Naive B cell (primary cell): ENCODE data around the gene MTA1. TPM values are rescaled to one million over a fixed set of nuclear protein-coding genes. Genes with fewer than 3 reads are reported as not detected.

Experiments
- ATAC-seq, 2 donors: fragments of 150-1000 bp; cut with Tn5 transposase; 2 replicates each; pipeline ENCODE4 v1.10.0; 2021; ENCODE audit warnings: low read depth in 2 of 2, mild to moderate bottlenecking in 2 of 2, moderate library complexity in 2 of 2
- DNase-seq: peaks from one replicate; pipeline ENCODE4 v3.0.0; 2022
- H3K27ac Mint-ChIP-seq, 6 donors: one replicate each; pipeline ENCODE4 v1.8.0; 2020 to 2022; ENCODE audit warnings: mild to moderate bottlenecking in 6 of 6, mixed read lengths in 6 of 6, moderate library complexity in 5 of 6, inconsistent platforms in 2 of 6
- H3K27me3 Mint-ChIP-seq, 3 donors: one replicate each; pipeline ENCODE4 v1.8.0; 2021 to 2022; ENCODE audit warnings: mixed read lengths in 3 of 3, mild to moderate bottlenecking in 1 of 3
- H3K36me3 Mint-ChIP-seq, 2 donors: one replicate each; pipeline ENCODE4 v1.8.0; 2020 to 2022; ENCODE audit warnings: mixed read lengths in 2 of 2, inconsistent platforms in 1 of 2, mild to moderate bottlenecking in 1 of 2
- H3K4me1 Mint-ChIP-seq, 3 donors: one replicate each; pipeline ENCODE4 v1.8.0; 2020 to 2022; ENCODE audit warnings: mixed read lengths in 3 of 3, inconsistent platforms in 1 of 3, mild to moderate bottlenecking in 1 of 3, moderate library complexity in 1 of 3
- H3K4me3 Mint-ChIP-seq, 8 donors: one replicate each; pipeline ENCODE4 v1.8.0; 2020 to 2022; ENCODE audit warnings: mild to moderate bottlenecking in 8 of 8, mixed read lengths in 8 of 8, moderate library complexity in 8 of 8, inconsistent platforms in 2 of 8
- H3K9me3 Mint-ChIP-seq, 7 donors: one replicate each; pipeline ENCODE4 v1.8.0; 2020 to 2022; ENCODE audit warnings: mixed read lengths in 7 of 7, mild to moderate bottlenecking in 5 of 7, inconsistent platforms in 2 of 7, moderate library complexity in 1 of 7
- polyA plus RNA-seq, 6 donors: library from polyadenylated mRNA; unstranded; fragments of 300-500 nt; fragmentation: Illumina TruSeq; gene quantifications; one replicate each; pipeline ENCODE4 v1.2.3, GENCODE V29; 2021; ENCODE audit warnings: low read depth in 6 of 6

Gene MTA1
- polyA plus RNA-seq, 6 donors from 2014 or later: 3.3 to 6.3 (median 4.7) TPM

DNA sequence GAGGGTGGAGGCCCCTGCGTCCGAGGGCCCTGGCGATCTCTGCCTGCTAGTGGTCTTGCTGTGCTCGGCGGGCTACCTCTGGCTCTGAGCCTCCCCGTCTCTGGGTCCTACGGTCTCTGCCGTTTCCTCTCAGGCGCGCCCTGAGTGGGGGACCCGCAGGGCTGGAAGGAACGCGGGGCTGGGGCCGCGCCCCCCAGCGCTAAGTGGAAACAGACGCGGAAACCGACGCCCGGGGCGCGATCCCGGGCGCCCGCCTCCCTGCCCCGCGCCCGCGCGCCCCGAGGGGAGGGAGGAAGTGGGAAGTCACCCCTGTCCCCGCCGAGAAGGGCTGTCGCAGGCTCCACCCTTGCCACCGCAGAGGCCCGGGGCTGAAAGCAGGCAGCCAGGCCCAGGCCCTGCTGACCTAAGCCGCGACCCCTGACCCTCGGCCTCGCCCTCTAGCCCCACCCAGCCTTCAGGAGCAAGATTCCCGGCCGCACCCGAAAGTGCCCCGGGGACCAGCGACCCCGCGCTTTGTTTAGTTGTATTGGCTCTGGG, 67.9 kb downstream of the MTA1 start:
- peak overlapping the region; percentile 78 to 92 (median 84) for H3K4me3 Mint-ChIP-seq
- peak; percentile 84 for DNase-seq
- peaks cover 27 to 51% (median 30%) of the 10 kb centered on the region in 3 donors for H3K4me1 Mint-ChIP-seq
- H3K27ac Mint-ChIP-seq: peak overlapping the region; percentile 27 to 96 (median 94)
- peak; percentile 3 to 5 for ATAC-seq
- H3K27me3 Mint-ChIP-seq: no peaks in the 10 kb centered on the region
- H3K36me3 Mint-ChIP-seq: no peaks in the 10 kb centered on the region
- no peaks in the 10 kb centered on the region for H3K9me3 Mint-ChIP-seq

DNA sequence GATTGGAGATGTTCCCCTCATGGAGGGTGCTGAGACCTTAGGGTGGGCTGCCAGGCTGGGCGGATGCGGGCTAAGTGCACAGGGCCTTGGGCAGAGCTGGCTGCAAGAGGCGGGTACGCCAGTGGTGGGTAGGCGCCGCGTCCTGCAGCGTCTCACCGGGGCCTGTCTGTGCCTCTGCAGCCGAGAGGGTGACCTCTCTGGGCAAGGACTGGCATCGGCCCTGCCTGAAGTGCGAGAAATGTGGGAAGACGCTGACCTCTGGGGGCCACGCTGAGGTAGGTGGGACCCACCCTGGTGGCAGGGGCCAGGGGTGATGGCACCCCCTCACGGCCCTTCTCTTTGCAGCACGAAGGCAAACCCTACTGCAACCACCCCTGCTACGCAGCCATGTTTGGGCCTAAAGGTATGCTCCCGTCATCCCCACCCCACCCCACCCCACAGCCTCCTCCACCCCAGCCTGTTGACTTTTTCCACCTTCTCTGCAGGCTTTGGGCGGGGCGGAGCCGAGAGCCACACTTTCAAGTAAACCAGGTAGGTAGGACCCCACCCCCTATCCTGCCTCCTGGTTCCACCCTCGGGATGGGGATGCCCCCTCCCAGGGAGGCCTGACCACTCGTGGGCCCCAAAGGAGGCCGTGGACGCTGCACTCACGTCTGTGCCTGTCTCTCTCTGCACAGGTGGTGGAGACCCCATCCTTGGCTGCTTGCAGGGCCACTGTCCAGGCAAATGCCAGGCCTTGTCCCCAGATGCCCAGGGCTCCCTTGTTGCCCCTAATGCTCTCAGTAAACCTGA, 68.6 kb downstream of the MTA1 start:
- Mint-ChIP-seq H3K4me1 (peaks cover 27 to 49% (median 30%) of the 10 kb centered on the region in 3 donors), H3K4me3 (peak overlapping the region; percentile 78 to 92 (median 84)), H3K27ac (peak overlapping the region in 5 of 6 donors; percentile 49 to 96 (median 95)), H3K27me3 (no peaks in the 10 kb centered on the region), H3K9me3 (no peaks in the 10 kb centered on the region), H3K36me3 (no peaks in the 10 kb centered on the region)
- DNase-seq (no peak), ATAC-seq (no peak)

DNA sequence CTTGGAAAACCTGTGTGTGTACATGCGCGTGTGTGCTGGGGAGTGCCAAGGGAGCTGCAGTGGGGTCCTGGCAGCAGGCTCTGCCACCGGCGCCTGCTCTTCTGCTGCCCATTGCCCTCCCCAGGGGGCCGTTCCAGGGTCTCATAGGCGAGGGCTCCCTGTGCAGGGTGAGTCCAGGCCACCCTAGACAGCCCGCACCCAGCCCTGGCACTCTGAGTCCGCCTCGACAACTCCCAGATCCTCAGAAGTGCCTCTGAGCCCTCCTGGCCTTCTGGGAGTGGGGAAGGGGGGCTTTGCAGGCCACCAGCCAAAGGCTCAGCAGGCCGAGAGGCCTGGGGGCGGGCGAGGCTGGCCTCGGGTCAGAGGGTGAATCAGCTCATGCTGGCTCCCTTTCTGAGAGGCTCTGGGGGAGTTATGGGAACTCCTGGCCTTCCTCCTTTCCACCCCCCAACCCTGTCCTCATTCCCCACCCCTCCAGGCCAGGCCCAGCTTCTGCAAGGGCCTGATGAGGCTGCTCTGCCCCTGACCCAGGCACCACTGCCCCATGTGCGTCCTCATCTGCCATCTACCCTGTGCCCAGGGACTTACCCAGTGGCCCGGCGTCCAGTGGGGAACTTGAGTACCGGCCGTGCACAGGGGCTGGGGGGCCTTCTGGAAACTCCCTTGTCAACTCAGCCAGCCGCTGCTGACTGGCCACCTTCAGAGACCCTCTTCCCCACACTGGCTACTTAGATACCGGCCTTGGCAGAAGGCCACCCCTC, 69.3 kb downstream of the MTA1 start:
- Mint-ChIP-seq H3K36me3 (no peaks in the 10 kb centered on the region), H3K27ac (peak overlapping the region; percentile 96 to 99 (median 98)), H3K4me3 (peak overlapping the region; percentile 78 to 93 (median 86)), H3K27me3 (no peaks in the 10 kb centered on the region), H3K4me1 (peaks cover 27 to 48% (median 30%) of the 10 kb centered on the region in 3 donors), H3K9me3 (no peaks in the 10 kb centered on the region)
- ATAC-seq: no peak
- DNase-seq: no peak

DNA sequence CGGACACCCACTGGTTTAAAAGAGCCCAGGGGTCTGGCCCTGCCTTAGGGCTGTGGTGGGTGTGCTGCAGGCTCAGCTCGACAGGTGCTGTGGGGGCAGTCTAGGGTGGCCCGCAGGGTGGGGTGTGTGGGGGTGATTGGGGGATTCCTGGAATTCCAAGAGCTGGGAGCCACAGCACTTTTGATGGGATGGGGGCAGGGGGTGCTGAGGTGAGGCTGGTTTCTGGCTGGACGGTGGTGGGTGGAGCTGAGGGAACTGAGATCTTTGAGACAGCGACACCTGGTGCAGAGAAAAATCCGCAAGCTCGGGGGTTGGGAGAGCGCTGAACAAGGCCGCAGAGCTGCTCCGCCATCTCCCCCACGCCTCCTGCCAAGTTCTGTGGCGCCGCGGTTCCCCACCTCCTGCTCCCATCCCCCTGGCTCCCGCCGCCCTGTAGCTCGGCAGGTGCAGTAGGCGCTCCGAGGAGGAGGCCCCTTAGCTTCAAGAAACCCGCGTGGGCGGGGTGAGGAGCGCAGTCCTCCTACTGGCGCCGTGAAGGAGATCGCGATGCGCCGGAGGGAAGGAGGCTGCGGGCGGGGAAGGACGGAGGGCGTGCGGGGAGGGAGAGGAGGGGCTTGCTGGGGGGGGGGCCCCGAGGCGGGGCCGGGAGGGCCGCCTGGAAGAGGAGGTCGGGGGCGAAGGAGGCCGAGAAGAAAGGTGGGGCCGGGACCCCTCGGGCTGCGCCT, 70.1 kb downstream of the MTA1 start:
- ATAC-seq: peak; percentile 10 to 14
- Mint-ChIP-seq H3K36me3 (no peaks in the 10 kb centered on the region), H3K4me3 (peak overlapping the region; percentile 78 to 93 (median 86)), H3K9me3 (no peaks in the 10 kb centered on the region), H3K27ac (peak overlapping the region; percentile 96 to 99 (median 98)), H3K27me3 (no peaks in the 10 kb centered on the region), H3K4me1 (peaks cover 21 to 40% (median 23%) of the 10 kb centered on the region in 3 donors)
- peak; percentile 84 for DNase-seq

DNA sequence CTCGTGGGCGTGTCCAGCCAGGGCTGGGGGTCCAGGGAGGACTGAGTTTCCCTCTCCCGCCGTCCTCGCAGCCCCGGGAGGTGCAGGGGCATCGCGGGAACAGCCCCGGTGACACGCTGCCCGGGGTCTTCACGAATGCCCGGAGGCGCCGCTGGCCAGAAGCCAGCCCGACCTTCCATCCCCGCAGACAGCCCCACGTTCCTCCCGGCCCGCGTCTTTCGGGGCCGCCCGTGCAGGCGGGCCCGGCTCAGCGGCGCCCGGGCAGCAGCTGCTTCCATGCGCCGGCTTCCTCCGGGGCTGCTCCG, 70.6 kb downstream of the MTA1 start:
- H3K4me1 Mint-ChIP-seq: peaks cover 20 to 39% (median 23%) of the 10 kb centered on the region in 3 donors
- DNase-seq (no peak), ATAC-seq (peak; percentile 0)
- no peaks in the 10 kb centered on the region for H3K9me3 Mint-ChIP-seq
- H3K36me3 Mint-ChIP-seq: no peaks in the 10 kb centered on the region
- no peaks in the 10 kb centered on the region for H3K27me3 Mint-ChIP-seq
- peak overlapping the region in 5 of 8 donors; percentile 78 to 93 (median 86) for H3K4me3 Mint-ChIP-seq
- peak overlapping the region in 1 of 6 donors; percentile 96 for H3K27ac Mint-ChIP-seq

DNA sequence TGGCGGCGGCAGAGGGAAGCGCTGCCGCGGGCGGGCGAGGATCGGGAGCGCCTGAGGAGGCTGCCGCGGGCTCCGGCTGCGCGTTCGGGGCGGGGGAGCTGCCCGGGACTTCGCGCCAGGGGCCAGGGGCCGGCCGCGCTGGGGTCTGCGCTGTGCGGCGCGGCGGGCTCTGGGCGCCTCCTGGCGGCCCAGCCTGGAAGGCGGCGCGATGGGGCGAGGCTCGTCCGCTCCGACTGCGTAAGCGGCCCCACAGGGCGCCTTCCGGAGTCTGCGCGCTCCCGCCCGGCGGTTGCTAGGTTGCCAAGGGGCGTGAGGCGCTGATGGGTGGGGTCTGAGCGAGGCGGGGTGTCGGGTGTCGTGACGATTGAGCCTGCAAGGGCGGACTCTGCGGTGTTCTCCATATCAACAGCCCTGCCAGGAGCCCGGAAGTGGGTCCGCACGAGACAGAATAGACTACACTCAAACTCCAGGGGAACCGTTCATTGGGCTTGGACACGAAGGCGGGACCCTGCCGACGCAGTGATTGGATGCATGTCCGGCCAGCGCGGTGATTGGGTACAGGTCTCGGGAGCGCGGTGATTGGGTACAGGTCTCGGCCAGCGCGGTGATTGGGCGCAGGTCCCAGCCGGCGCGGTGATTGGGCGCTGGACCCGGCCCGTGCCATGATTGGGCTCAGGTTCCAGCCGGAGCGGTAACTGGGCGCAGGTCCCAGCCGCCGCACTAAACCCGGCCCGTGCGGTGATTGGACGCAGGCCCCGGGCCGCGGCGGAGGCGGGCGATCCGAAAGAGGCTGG, 71.1 kb downstream of the MTA1 start, which contains the start of gene TEDC1:
Gene TEDC1 (plus strand): TSS at position 675 of the 794 bp plus-strand sequence. CDS start 130 bp downstream, outside the sequence.
- Mint-ChIP-seq H3K36me3 (no peaks in the 10 kb centered on the region), H3K27ac (peak within 1 kb of the TSS; percentile 96 to 99 (median 98)), H3K4me1 (peaks cover 18 to 34% (median 20%) of the 10 kb centered on the region in 3 donors), H3K27me3 (no peaks in the 10 kb centered on the region), H3K4me3 (peak within 1 kb of the TSS; percentile 78 to 95 (median 92)), H3K9me3 (no peaks in the 10 kb centered on the region)
- ATAC-seq (peak; percentile 64 to 66), DNase-seq (peak; percentile 100)

DNA sequence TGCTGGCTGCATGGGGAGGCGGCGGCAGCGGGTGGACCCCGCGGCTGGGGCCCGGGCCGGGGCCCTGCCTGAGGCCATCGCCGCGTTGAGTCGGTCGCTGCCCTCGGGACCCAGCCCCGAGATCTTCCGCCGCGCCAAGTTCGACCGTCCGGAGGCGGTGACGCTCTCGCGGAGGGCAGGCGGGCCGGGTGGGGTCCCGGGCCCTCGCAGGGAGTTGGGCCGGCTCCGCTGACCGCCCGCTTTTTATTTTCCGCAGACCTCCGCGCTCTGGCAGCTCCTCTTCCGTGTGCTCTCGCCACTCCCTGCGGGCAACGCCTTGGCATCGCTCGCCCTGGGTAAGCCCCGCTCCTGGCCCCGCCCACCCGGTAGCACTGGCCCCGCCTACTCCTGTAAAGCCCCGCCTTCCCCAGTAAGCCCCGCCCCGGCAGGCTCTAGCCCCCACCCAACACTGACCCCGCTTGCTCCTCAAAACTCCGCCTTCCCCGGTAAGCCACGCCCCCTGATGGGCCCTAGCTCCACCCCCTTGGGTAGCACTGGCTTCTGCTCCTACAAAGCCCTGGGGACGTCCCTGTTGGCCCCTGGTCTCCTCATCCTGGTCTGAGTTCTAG, 71.8 kb downstream of the MTA1 start:
- H3K4me1 Mint-ChIP-seq: peaks cover 16 to 27% (median 17%) of the 10 kb centered on the region in 3 donors
- DNase-seq (peak; percentile 71), ATAC-seq (peak; percentile 12 to 16)
- peak overlapping the region; percentile 86 to 99 (median 97) for H3K27ac Mint-ChIP-seq
- H3K9me3 Mint-ChIP-seq: no peaks in the 10 kb centered on the region
- H3K4me3 Mint-ChIP-seq: peak overlapping the region; percentile 78 to 95 (median 91)
- H3K36me3 Mint-ChIP-seq: no peaks in the 10 kb centered on the region
- H3K27me3 Mint-ChIP-seq: no peaks in the 10 kb centered on the region

DNA sequence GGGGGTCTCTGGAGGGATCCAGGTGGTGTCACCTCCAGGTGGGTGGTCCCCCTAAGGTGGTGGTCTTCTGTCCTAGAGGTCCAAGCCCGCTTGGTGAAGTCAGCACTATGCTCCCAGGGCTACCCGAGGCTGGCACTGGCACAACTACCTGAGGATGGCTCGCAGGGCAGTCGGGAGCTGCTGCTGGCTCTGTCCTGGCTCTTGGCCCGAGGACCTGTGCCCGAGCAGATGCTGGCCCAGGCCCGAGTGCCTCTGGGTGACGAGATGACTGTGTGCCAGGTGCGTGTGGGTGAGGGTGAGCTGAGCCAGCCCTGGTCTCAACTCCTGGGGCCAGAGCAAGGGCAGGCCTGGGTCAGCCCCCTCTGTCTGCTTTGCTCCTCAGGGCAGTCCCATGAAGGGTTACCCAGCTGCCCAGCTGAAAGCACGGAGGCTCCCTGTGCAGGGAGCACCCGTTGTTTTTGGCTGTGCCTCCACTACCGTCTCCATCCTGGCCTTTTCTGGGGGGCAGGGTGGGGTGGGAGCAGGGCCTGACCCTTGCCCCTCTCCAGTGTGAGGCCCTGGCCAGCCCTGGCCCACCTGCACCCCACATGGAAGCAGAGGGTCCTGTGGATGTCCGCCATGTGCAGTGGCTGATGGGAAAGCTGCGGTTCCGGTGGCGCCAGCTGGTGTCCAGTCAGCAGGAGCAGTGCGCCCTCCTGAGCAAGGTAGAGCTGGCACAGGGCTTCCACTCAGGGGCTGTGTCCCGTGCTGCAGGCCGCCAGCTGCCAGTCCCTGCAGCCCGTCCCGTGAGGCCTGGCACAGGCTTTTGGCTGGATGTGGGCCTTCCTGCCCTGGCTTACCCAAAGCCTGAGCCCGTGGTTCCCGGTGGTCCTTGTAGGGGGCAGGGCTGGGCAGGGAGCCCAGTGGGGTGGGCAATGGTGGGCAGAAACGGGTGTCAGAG, 72.7 kb downstream of the MTA1 start:
- no peaks in the 10 kb centered on the region for H3K9me3 Mint-ChIP-seq
- H3K27ac Mint-ChIP-seq: peak overlapping the region in 5 of 6 donors; percentile 29 to 96 (median 80)
- ATAC-seq: no peak
- H3K27me3 Mint-ChIP-seq: no peaks in the 10 kb centered on the region
- H3K4me1 Mint-ChIP-seq: peaks cover 15 to 23% (median 16%) of the 10 kb centered on the region in 3 donors
- H3K36me3 Mint-ChIP-seq: no peaks in the 10 kb centered on the region
- no peak for DNase-seq
- peak overlapping the region; percentile 78 to 93 (median 88) for H3K4me3 Mint-ChIP-seq

DNA sequence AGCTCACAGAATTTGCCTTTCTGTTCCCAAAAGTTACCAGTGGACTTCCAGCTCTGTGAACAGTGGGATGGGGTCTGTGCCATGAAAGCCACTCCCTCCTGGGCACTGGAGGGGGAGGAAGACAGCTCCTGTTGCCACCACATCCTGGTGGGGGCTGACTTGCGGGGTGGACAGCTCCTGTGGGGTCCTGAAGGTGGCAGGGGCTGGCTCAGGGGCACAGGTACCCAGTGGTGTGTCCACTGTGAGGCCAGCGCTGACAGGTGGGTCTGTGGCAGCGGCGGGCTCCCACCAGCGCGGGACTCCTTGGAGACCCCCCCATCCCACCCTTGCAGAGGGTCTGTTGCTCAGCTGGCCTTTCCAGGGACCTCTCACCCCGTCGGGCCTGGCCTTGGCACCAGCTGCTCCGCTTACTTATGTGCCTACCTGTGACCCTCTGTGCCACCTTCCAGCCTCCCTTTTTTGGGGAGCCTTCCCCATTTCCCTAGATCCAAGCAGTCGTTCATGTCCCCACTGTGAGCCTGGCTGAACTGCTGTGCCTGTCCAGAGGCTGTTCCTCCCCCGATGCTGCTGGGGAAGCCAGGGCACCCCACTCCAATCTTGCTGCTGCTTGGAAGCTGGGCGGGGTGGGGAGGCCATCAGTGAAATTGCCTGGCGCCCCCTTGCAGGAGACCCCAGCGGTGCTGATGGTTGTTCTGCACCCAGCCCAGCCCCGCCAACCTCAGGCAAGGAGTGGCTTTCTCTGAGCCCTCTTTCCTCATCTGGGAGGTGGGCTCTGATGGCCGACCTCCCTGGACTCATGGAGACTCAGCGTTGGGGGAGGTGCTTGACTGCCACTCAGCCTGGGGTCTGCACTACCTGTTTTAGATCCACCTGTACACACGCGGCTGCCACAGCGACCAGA, 73.6 kb downstream of the MTA1 start:
- Mint-ChIP-seq H3K4me1 (peaks cover 12 to 16% (median 13%) of the 10 kb centered on the region in 3 donors), H3K27ac (peak overlapping the region in 3 of 6 donors; percentile 29 to 76 (median 63)), H3K27me3 (no peaks in the 10 kb centered on the region), H3K4me3 (peak overlapping the region in 4 of 8 donors; percentile 20 to 73 (median 53)), H3K9me3 (no peaks in the 10 kb centered on the region), H3K36me3 (no peaks in the 10 kb centered on the region)
- no peak for DNase-seq
- ATAC-seq: no peak

DNA sequence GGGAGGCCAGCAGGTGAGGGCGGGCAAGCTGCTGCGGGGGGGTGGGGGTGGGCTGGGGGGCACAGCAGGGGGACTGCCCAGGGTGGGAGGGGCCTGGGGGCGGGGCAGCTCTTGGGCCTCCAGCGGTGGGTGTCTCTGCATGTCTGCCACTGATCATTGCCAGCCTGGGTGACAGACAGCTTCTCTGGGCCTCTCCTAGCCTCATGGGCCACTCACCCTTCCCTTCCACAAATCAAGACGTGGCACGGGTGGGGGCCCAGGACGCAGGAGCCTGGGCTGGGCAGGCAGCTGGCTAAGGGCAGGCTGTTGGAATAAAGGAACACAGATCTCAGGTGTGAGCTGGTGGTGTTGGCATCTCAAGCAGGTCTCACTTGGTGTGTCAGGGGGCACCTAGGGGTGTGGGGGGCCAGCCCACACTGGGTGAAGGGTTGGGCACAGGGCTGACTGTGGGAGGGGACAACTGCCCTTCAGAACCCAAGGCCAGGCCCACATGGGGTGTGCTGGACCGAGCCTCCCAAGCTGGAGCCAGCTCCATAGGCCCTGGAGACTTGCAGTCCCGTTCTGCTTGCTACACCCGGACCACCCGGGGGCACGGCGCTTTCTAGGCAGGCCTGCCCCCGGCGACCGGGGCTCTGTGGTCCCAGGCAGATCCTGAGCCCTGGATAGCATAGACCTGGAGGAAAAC, 74.4 kb downstream of the MTA1 start:
- Mint-ChIP-seq H3K27ac (peak overlapping the region in 2 of 6 donors; percentile 19 to 61), H3K9me3 (no peaks in the 10 kb centered on the region), H3K4me3 (no peak overlapping the region), H3K27me3 (no peaks in the 10 kb centered on the region), H3K4me1 (peaks cover 11 to 15% (median 13%) of the 10 kb centered on the region in 3 donors), H3K36me3 (no peaks in the 10 kb centered on the region)
- DNase-seq: no peak
- ATAC-seq: no peak
